ENCODE results near the gene ADARB1.

- TF ChIP-seq POLR2AphosphoS5 (IDR thresholded peaks at IDR 0.05; ENCODE audit: low read depth, low read length): no peak
- TF ChIP-seq POLR2A (IDR thresholded peaks at IDR 0.05; ENCODE audit: low read depth, low read length): no peak
- no peak for TF ChIP-seq TAF1 (IDR thresholded peaks at IDR 0.05; ENCODE audit: borderline replicate concordance, low read depth, low read length)
Observed at GRCh38 chr21:45136500-45136899, 62.1 kb downstream of the ADARB1 start.

All from GM12892 (cell line).